Measurements from ENCODE around the gene NDUFS6. TPM values are rescaled to one million over a fixed set of nuclear protein-coding genes. Genes with fewer than 3 reads are reported as not detected.

NDUFS6 gene
- total and polyA plus RNA-seq, 11 donors: 55.9 to 311 (median 95.9) TPM

- DNase-seq (peak in 2 of 5 donors; percentile 14 to 55), ATAC-seq (no peak)
- Histone ChIP-seq H3K9me3 (no peaks in the 10 kb centered on the region), H3K27me3 (peaks cover 0 to 13% (median 5%) of the 10 kb centered on the region in 9 donors), H3K27ac (peak overlapping the region in 10 of 12 donors; percentile 25 to 81 (median 62)), H3K4me3 (no peak overlapping the region), H3K36me3 (no peaks in the 10 kb centered on the region), H3K4me1 (peaks cover 0 to 45% (median 4%) of the 10 kb centered on the region in 12 donors)
- TF ChIP-seq, protein P1, sequence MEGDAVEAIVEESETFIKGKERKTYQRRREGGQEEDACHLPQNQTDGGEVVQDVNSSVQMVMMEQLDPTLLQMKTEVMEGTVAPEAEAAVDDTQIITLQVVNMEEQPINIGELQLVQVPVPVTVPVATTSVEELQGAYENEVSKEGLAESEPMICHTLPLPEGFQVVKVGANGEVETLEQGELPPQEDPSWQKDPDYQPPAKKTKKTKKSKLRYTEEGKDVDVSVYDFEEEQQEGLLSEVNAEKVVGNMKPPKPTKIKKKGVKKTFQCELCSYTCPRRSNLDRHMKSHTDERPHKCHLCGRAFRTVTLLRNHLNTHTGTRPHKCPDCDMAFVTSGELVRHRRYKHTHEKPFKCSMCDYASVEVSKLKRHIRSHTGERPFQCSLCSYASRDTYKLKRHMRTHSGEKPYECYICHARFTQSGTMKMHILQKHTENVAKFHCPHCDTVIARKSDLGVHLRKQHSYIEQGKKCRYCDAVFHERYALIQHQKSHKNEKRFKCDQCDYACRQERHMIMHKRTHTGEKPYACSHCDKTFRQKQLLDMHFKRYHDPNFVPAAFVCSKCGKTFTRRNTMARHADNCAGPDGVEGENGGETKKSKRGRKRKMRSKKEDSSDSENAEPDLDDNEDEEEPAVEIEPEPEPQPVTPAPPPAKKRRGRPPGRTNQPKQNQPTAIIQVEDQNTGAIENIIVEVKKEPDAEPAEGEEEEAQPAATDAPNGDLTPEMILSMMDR (IDR thresholded peaks at IDR 0.05): no peak
- TF ChIP-seq POLR2A (IDR thresholded peaks at IDR 0.05): no peak
- intact Hi-C loops (cut with DNase I): loop anchor here in 1 of 10 donors (5.0 kb wide), 1 partner anchor 35 kb away; the partner anchor contains the start of gene NDUFS6
- 61 to 63% (median 61%) methylated on average over 20 to 32 of the region's 32 CpGs for WGBS, 4 donors
Measured at GRCh38 chr5:1836891-1837880, 36.0 kb downstream of the NDUFS6 start.

- WGBS, 4 donors: 68 to 86% (median 74%) methylated on average over 9 of the region's 9 CpGs
- intact Hi-C loops (cut with DNase I): loop anchor here in 1 of 10 donors (5.0 kb wide), 1 partner anchor 36 kb away; the partner anchor contains the start of gene NDUFS6
- no peak for ATAC-seq
Measured at GRCh38 chr5:1838013-1838412, 36.8 kb downstream of the NDUFS6 start.

DNA sequence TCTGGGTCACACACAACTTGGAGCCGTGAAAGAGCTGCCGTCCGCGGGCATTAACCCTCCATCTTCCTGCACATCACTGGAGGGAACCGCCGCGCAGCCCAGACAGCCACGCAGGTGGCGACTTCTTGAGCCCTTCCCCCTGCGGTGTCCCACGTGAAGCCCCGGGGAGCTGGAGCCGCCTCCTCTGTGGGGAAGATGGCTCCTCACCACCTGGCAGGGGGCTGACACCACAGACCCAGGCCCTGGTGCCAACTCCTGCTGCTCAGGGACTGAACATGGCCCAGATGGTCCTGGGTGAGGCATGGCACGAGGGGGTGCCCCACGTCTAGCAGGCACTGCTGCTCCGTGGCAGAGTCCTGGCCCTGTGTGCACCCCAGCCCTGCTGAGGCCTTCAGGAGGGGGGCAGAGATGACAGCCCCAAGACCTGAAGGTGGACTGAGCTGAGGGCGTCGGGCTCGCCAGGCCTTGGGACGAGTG is 38.9 kb downstream of the NDUFS6 start:
- TF ChIP-seq, protein P1 (IDR thresholded peaks at IDR 0.05): no peak
- no peak for TF ChIP-seq POLR2A (IDR thresholded peaks at IDR 0.05)
- Histone ChIP-seq H3K4me1 (peaks cover 0 to 24% (median 4%) of the 10 kb centered on the region in 12 donors), H3K4me3 (no peak overlapping the region), H3K27ac (peak overlapping the region in 1 of 12 donors; percentile 80), H3K36me3 (no peaks in the 10 kb centered on the region), H3K9me3 (no peaks in the 10 kb centered on the region), H3K27me3 (peaks cover 0 to 18% (median 5%) of the 10 kb centered on the region in 9 donors)
- no peak for DNase-seq
- ATAC-seq: peak in 1 of 4 donors; percentile 5
- intact Hi-C loops (cut with DNase I): no loop called here
- 76 to 86% (median 84%) methylated on average over 17 to 20 of the region's 20 CpGs for WGBS, 4 donors

More at GRCh38 chr5:1838013-1838412, 36.8 kb downstream of the NDUFS6 start:
- H3K9me3 ChIP-seq: no peaks in the 10 kb centered on the region
- no peak overlapping the region for H3K27ac ChIP-seq
- no peaks in the 10 kb centered on the region for H3K36me3 ChIP-seq
- peaks cover 0 to 17% (median 5%) of the 10 kb centered on the region in 9 donors for H3K27me3 ChIP-seq
- peak in 1 of 5 donors; percentile 7 for DNase-seq
- peaks cover 0 to 40% (median 4%) of the 10 kb centered on the region in 12 donors for H3K4me1 ChIP-seq
- no peak overlapping the region for H3K4me3 ChIP-seq
- no peak for TF ChIP-seq POLR2A (IDR thresholded peaks at IDR 0.05)
- TF ChIP-seq, protein P1 (IDR thresholded peaks at IDR 0.05): no peak

All from heart left ventricle (tissue), 16 donors.